ENCODE data around the gene FBXO34. TPM values are rescaled to one million over a fixed set of nuclear protein-coding genes. Genes with fewer than 3 reads are reported as not detected.

Gene FBXO34
- total and polyA plus RNA-seq, 9 of the 15 experiments (the other 6 are each of a cell fraction or from before 2014, with no cell fraction given) = 6.3 to 24.9 (median 16.2) TPM

- peak; percentile 74 for TF ChIP-seq ARID1B (IDR thresholded peaks at IDR 0.05)
- no peak for TF ChIP-seq POLR2H (tag; IDR thresholded peaks at IDR 0.05; ENCODE audit: low read depth)
- TF ChIP-seq CTCF (IDR thresholded peaks at IDR 0.05 in 2 of 3, conservative IDR thresholded peaks at IDR 0.05 in 1 of 3; ENCODE audit: insufficient read depth in 2 of 3, low read depth in 1 of 3, low read length in 3 of 3) = 0 out of 6 replicates have a peak, but pooled peaks of 1 of the 3 experiments have one; percentile 12
- no peak for TF ChIP-seq POLR3A (IDR thresholded peaks at IDR 0.05; ENCODE audit: borderline replicate concordance, extremely low read depth, insufficient read depth, insufficient read length)
- TF ChIP-seq MTA1 (IDR thresholded peaks at IDR 0.05; ENCODE audit: borderline replicate concordance) = no peak
- no peak for TF ChIP-seq ZNF717 (CRISPR knock-in tag; IDR thresholded peaks at IDR 0.05)
- TF ChIP-seq NEUROD1 (IDR thresholded peaks at IDR 0.05; ENCODE audit: borderline replicate concordance, low read depth, low read length, partially characterized antibody) = no peak
- TF ChIP-seq TAL1 (IDR thresholded peaks at IDR 0.05) = peak; percentile 67
- no peak for TF ChIP-seq MCM5 (IDR thresholded peaks at IDR 0.05; ENCODE audit: low read depth)
- no peak for TF ChIP-seq HIVEP1 (CRISPR knock-in tag; IDR thresholded peaks at IDR 0.05)
- peak; percentile 69 for TF ChIP-seq CBFA2T3 (IDR thresholded peaks at IDR 0.05)
- TF ChIP-seq SOX6 (IDR thresholded peaks at IDR 0.05) = peak; percentile 29; the same call in 1 of the 2 replicates
- TF ChIP-seq SMARCA4 (IDR thresholded peaks at IDR 0.05) = peak; percentile 31; the same call in 1 of the 2 replicates
- TF ChIP-seq ETS2 (tag; IDR thresholded peaks at IDR 0.05; ENCODE audit: borderline replicate concordance, poor library complexity, severe bottlenecking) = no peak
- TF ChIP-seq TFAP4 (CRISPR knock-in tag; IDR thresholded peaks at IDR 0.05; ENCODE audit: borderline replicate concordance) = peak; percentile 47; the same call in 1 of the 2 replicates
- TF ChIP-seq GMEB1 (CRISPR knock-in tag; IDR thresholded peaks at IDR 0.05) = no peak
- TF ChIP-seq DPF2 (IDR thresholded peaks at IDR 0.05) = 0 out of 2 replicates have a peak, but pooled peaks have one; percentile 23
- TF ChIP-seq ELF4 (CRISPR knock-in tag; IDR thresholded peaks at IDR 0.05) = no peak
- no peak for TF ChIP-seq KDM1A (IDR thresholded peaks at IDR 0.05)
- peak; percentile 43; the same call in 1 of the 2 replicates for TF ChIP-seq TEAD4 (IDR thresholded peaks at IDR 0.05; ENCODE audit: low read length)
- no peak for TF ChIP-seq TEAD4 (CRISPR knock-in tag; IDR thresholded peaks at IDR 0.05; ENCODE audit: borderline replicate concordance)
- no peak for TF ChIP-seq CBX1 (IDR thresholded peaks at IDR 0.05; ENCODE audit: low read depth)
- TF ChIP-seq, protein P1, sequence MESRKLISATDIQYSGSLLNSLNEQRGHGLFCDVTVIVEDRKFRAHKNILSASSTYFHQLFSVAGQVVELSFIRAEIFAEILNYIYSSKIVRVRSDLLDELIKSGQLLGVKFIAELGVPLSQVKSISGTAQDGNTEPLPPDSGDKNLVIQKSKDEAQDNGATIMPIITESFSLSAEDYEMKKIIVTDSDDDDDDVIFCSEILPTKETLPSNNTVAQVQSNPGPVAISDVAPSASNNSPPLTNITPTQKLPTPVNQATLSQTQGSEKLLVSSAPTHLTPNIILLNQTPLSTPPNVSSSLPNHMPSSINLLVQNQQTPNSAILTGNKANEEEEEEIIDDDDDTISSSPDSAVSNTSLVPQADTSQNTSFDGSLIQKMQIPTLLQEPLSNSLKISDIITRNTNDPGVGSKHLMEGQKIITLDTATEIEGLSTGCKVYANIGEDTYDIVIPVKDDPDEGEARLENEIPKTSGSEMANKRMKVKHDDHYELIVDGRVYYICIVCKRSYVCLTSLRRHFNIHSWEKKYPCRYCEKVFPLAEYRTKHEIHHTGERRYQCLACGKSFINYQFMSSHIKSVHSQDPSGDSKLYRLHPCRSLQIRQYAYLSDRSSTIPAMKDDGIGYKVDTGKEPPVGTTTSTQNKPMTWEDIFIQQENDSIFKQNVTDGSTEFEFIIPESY (CRISPR knock-in tag; IDR thresholded peaks at IDR 0.05) = no peak
These were observed 61.7 kb downstream of the FBXO34 start (continued) for GRCh38 chr14:55332654-55333570.
